Activated CD8-positive, alpha-beta memory T cell treated with anti-CD3 and anti-CD28 coated beads, Interleukin-2, amount 10 ng/mL, durations not matched to agents 7 days and 5 days (primary cell): ENCODE measurements around the gene TANC1. TPM values are rescaled to one million over a fixed set of nuclear protein-coding genes. Genes with fewer than 3 reads are reported as not detected.

Experiments
- ATAC-seq: fragments of 150-1000 bp; cut with Tn5 transposase; one replicate; pipeline ENCODE4 v1.10.0; 2021; ENCODE audit warnings: moderate library complexity
- CTCF ChIA-PET: fragments of 350-600 bp; sonication (Branson Sonifier 250); formaldehyde crosslinking; loops from one replicate; lab custom pipeline; 2021; ENCODE audit warnings: antibody characterized with exemption; lab: Charles Lee
- DNase-seq: peaks from one replicate; pipeline ENCODE4 v3.0.0-alpha.2; 2020
- H3K27ac Mint-ChIP-seq: one replicate; pipeline ENCODE4 v1.8.0; 2021; ENCODE audit warnings: mild to moderate bottlenecking, mixed read lengths
- H3K27me3 Mint-ChIP-seq: one replicate; pipeline ENCODE4 v1.8.0; 2021; ENCODE audit warnings: mixed read lengths
- H3K36me3 Mint-ChIP-seq: one replicate; pipeline ENCODE4 v1.8.0; 2021; ENCODE audit warnings: mild to moderate bottlenecking, mixed read lengths
- H3K4me1 Mint-ChIP-seq: one replicate; pipeline ENCODE4 v1.8.0; 2021; ENCODE audit warnings: mixed read lengths
- H3K4me3 Mint-ChIP-seq: one replicate; pipeline ENCODE4 v1.8.0; 2021; ENCODE audit warnings: mild to moderate bottlenecking, moderate library complexity, mixed read lengths
- H3K9me3 Mint-ChIP-seq: one replicate; pipeline ENCODE4 v1.8.0; 2022; ENCODE audit warnings: low read depth, mixed read lengths
- microRNA-seq: library from miRNA; unstranded; fragments of <30 nt; microRNA quantifications from one replicate; pipeline ENCODE4 v1.2.0, GENCODE V29; 2022
- total RNA-seq, 2 experiments: library from RNA; stranded (reverse); gene quantifications; one replicate each; pipeline ENCODE4 v1.2.3, GENCODE V29; 2021

Gene TANC1
- total RNA-seq, 2 experiments from 2014 or later, result 0.16 to 0.20 TPM

GRCh38 chr2:159275111-159275510 is 306.7 kb downstream of the TANC1 start:
- Mint-ChIP-seq H3K4me1 (peaks cover 2% of the 10 kb centered on the region), H3K4me3 (no peak overlapping the region)

GRCh38 chr2:159279700-159280099 is 311.3 kb downstream of the TANC1 start:
- CTCF ChIA-PET, result no interaction called here
- H3K36me3 Mint-ChIP-seq, result peaks cover 12% of the 10 kb centered on the region
- H3K4me1 Mint-ChIP-seq, result peaks cover 3% of the 10 kb centered on the region
- no peaks in the 10 kb centered on the region for H3K27me3 Mint-ChIP-seq
- no peaks in the 10 kb centered on the region for H3K9me3 Mint-ChIP-seq
- no peak for ATAC-seq
- no peak overlapping the region for H3K4me3 Mint-ChIP-seq
- DNase-seq, result no peak
- H3K27ac Mint-ChIP-seq, result no peak overlapping the region

More at GRCh38 chr2:159275111-159275510, 306.7 kb downstream of the TANC1 start:
- CTCF ChIA-PET, result no interaction called here
- Mint-ChIP-seq H3K27me3 (no peaks in the 10 kb centered on the region), H3K27ac (no peak overlapping the region), H3K36me3 (peaks cover 19% of the 10 kb centered on the region), H3K9me3 (no peaks in the 10 kb centered on the region)
- DNase-seq (no peak), ATAC-seq (no peak)

- peaks cover 9% of the 10 kb centered on the region for H3K4me1 Mint-ChIP-seq
- H3K4me3 Mint-ChIP-seq, result no peak overlapping the region
- no peak for ATAC-seq
- no peak overlapping the region for H3K27ac Mint-ChIP-seq
- peaks cover 12% of the 10 kb centered on the region for H3K36me3 Mint-ChIP-seq
- H3K9me3 Mint-ChIP-seq, result no peaks in the 10 kb centered on the region
- no peaks in the 10 kb centered on the region for H3K27me3 Mint-ChIP-seq
- CTCF ChIA-PET, result no interaction called here
- no peak for DNase-seq
Observed at GRCh38 chr2:159281002-159281401, 312.6 kb downstream of the TANC1 start.

Small RNA genes lying within 50 kb of the gene (microRNA-seq; reads per million reads assigned to microRNA genes)
- not detected for gene MIR6888

Other genes with a start within 250 kb of the TANC1 start
- gene DAPL1, start 173.3 kb upstream of the TANC1 start, total RNA-seq, result not detected